Measurements from ENCODE around the gene SAPCD1. TPM values are rescaled to one million over a fixed set of nuclear protein-coding genes. Genes with fewer than 3 reads are reported as not detected.

SAPCD1 gene
- total RNA-seq, 1 donor from 2014 or later = 1.2 TPM

DNA sequence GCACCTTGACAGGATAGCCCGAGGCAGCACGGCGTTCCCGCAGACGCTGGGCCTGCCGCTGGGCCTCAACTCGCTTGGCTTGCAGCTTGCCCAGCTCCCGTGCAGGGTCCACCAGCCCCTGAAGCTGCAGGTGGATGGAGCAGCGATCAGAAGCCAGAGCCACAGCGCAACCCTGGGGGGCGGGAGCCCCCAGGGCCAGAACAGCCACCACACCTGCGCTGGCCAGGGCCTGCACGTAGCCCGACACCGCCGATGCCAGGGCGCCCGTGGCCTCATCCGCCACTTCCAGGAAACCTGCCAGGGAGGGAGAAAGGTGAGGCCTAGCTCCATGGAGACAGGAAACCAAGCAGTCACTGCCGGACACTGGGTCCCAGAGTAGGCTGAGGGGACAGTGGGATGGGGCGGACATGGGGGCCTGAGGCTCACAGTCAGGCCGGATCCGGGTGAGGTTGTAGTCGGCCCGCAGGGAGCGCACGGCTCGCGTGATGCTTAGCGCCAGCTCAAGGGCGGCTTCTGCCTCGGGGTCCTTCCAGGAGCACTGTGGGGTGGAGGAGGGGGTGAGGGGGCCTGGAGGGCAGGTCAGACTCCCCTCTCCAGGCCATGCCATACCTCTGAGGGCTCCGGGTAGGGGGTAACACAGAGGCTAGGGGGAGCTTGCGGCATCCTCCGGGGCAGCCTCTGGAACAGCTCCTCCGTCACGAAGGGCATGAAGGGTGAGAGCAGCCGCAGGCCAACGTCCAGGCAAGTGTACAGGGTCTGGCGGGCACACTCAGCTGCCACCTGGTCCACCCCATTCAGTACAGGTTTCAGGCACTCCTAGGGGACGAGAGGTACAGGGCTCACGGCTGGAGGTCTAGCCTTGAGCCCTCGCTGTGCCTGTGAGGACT is 16.8 kb downstream of the SAPCD1 start:
- Mint-ChIP-seq H3K27ac (ENCODE audit: unreplicated experiment) (no peak overlapping the region), H3K36me3 (ENCODE audit: low read depth, unreplicated experiment) (peaks cover 26% of the 10 kb centered on the region), H3K4me3 (ENCODE audit: unreplicated experiment) (no peak overlapping the region), H3K9me3 (ENCODE audit: unreplicated experiment) (no peaks in the 10 kb centered on the region), H3K27me3 (ENCODE audit: low read depth, unreplicated experiment) (no peaks in the 10 kb centered on the region), H3K4me1 (ENCODE audit: low read depth, unreplicated experiment) (peaks cover 6% of the 10 kb centered on the region)
- peaks cover 16% of the 10 kb centered on the region for H3K4me1 ChIP-seq (ENCODE audit: insufficient read depth, low read length)
- peaks cover 9% of the 10 kb centered on the region for H4K20me1 ChIP-seq (ENCODE audit: insufficient read depth, low read length)
- no peak overlapping the region for H3K27ac ChIP-seq (ENCODE audit: low read depth, low read length)
- no peaks in the 10 kb centered on the region for H3K27me3 ChIP-seq (ENCODE audit: insufficient read depth, low read length)
- H3K9me3 ChIP-seq (ENCODE audit: insufficient read depth, low read depth, low read length) = no peaks in the 10 kb centered on the region
- FAIRE-seq = no peak
- peaks cover 8% of the 10 kb centered on the region for H3K36me3 ChIP-seq (ENCODE audit: insufficient read depth, low read length)
- no peak for DNase-seq (ENCODE audit: low read depth)
- TF ChIP-seq EZH2 (IDR thresholded peaks at IDR 0.05; ENCODE audit: insufficient read depth, low read length) = no peak
- TF ChIP-seq, protein P1, sequence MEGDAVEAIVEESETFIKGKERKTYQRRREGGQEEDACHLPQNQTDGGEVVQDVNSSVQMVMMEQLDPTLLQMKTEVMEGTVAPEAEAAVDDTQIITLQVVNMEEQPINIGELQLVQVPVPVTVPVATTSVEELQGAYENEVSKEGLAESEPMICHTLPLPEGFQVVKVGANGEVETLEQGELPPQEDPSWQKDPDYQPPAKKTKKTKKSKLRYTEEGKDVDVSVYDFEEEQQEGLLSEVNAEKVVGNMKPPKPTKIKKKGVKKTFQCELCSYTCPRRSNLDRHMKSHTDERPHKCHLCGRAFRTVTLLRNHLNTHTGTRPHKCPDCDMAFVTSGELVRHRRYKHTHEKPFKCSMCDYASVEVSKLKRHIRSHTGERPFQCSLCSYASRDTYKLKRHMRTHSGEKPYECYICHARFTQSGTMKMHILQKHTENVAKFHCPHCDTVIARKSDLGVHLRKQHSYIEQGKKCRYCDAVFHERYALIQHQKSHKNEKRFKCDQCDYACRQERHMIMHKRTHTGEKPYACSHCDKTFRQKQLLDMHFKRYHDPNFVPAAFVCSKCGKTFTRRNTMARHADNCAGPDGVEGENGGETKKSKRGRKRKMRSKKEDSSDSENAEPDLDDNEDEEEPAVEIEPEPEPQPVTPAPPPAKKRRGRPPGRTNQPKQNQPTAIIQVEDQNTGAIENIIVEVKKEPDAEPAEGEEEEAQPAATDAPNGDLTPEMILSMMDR (IDR thresholded peaks at IDR 0.05; ENCODE audit: insufficient read depth, low read depth, low read length) = no peak
- H3K79me2 ChIP-seq (ENCODE audit: insufficient read depth, low read length) = no peaks in the 10 kb centered on the region
- H3K9ac ChIP-seq (ENCODE audit: low read length) = no peak overlapping the region
- H3K4me3 ChIP-seq (ENCODE audit: insufficient read depth, low read depth, low read length) = no peak overlapping the region
- no peak overlapping the region for H2AFZ ChIP-seq (ENCODE audit: low read depth, low read length)
- H3K4me2 ChIP-seq (ENCODE audit: low read length) = no peak overlapping the region

DNA sequence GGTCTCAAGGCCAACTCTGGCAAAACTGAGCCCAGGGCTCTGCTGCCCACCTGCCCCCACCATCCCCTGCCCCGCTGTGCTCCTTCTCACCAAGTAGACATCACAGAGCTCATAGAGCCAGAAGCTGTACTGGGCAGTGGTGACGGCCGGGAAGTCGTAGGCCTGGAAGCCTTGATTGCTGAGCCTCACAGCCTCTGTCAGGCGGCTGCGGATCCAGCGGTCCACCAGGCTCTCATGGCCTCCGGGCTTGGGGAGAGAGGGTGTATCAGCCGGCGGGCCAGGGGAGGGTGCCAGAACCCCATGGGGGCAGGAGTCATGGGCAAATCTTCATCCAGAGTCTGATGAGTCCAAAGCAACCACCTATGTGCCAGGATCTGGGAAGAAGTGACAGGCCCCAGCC is 17.5 kb downstream of the SAPCD1 start:
- Histone ChIP-seq H2AFZ (ENCODE audit: low read depth, low read length) (no peak overlapping the region), H3K4me3 (ENCODE audit: insufficient read depth, low read depth, low read length) (no peak overlapping the region), H3K36me3 (ENCODE audit: insufficient read depth, low read length) (peaks cover 14% of the 10 kb centered on the region), H3K9ac (ENCODE audit: low read length) (no peak overlapping the region), H3K27ac (ENCODE audit: low read depth, low read length) (no peak overlapping the region), H3K27me3 (ENCODE audit: insufficient read depth, low read length) (no peaks in the 10 kb centered on the region), H4K20me1 (ENCODE audit: insufficient read depth, low read length) (peaks cover 9% of the 10 kb centered on the region), H3K4me2 (ENCODE audit: low read length) (no peak overlapping the region), H3K9me3 (ENCODE audit: insufficient read depth, low read depth, low read length) (no peaks in the 10 kb centered on the region), H3K4me1 (ENCODE audit: insufficient read depth, low read length) (peaks cover 16% of the 10 kb centered on the region), H3K79me2 (ENCODE audit: insufficient read depth, low read length) (no peaks in the 10 kb centered on the region)
- FAIRE-seq = no peak
- Mint-ChIP-seq H3K36me3 (ENCODE audit: low read depth, unreplicated experiment) (peaks cover 29% of the 10 kb centered on the region), H3K27ac (ENCODE audit: unreplicated experiment) (no peak overlapping the region), H3K4me3 (ENCODE audit: unreplicated experiment) (no peak overlapping the region), H3K4me1 (ENCODE audit: low read depth, unreplicated experiment) (peaks cover 6% of the 10 kb centered on the region), H3K9me3 (ENCODE audit: unreplicated experiment) (no peaks in the 10 kb centered on the region), H3K27me3 (ENCODE audit: low read depth, unreplicated experiment) (no peaks in the 10 kb centered on the region)
- DNase-seq (ENCODE audit: low read depth) = no peak
- TF ChIP-seq EZH2 (IDR thresholded peaks at IDR 0.05; ENCODE audit: insufficient read depth, low read length) = no peak
- TF ChIP-seq, protein P1 (IDR thresholded peaks at IDR 0.05; ENCODE audit: insufficient read depth, low read depth, low read length) = no peak

All from astrocyte (in vitro differentiated cells and primary cell).